T-helper 1 cell (primary cell): ENCODE data around the gene MMP3.

Experiments used
- DNase-seq, 5 donors: peaks; one replicate each; pipeline ENCODE4 v3.0.0-alpha.2; 2012 to 2020

Gene MMP3

GRCh38 chr11:102831489-102832440 lies 11.6 kb downstream of the MMP3 start:
- peak in 1 of 5 donors; percentile 22 for DNase-seq

- DNase-seq: no peak
Observed at GRCh38 chr11:102831128-102831488, 12.3 kb downstream of the MMP3 start.

DNA sequence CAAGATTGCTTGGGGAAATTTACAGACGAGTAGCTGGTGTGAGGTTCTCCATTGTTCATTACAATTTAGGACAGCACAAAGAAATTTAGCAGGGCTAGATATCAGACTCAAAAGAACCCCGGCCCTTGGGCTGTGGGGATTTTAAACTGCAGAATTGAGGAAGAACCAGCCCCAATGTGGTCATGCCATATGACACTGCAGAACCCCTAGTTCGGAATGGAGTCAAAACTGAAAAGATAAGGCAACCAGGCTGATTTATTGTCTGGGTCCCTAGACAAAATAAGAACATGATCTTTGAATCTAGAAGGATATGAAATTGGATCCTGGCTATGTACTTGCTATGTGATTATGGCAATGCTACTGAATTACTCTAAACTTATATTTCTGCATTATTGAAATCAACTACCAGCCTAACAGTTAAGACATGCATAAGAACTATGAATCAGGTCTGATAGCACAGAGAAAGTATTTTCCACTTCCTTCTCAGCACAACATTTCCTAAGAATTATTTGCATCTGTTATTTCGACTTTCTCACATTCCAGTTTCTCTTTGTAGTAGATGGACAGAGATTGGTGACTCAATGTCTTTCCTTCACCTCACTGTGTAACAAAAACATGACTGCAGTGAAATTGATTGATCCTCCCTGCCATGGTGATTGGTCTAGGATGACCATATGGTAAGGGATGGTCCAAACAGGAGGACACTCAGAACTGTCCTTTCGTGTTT lies 13.2 kb downstream of the MMP3 start:
- DNase-seq: no peak

DNA sequence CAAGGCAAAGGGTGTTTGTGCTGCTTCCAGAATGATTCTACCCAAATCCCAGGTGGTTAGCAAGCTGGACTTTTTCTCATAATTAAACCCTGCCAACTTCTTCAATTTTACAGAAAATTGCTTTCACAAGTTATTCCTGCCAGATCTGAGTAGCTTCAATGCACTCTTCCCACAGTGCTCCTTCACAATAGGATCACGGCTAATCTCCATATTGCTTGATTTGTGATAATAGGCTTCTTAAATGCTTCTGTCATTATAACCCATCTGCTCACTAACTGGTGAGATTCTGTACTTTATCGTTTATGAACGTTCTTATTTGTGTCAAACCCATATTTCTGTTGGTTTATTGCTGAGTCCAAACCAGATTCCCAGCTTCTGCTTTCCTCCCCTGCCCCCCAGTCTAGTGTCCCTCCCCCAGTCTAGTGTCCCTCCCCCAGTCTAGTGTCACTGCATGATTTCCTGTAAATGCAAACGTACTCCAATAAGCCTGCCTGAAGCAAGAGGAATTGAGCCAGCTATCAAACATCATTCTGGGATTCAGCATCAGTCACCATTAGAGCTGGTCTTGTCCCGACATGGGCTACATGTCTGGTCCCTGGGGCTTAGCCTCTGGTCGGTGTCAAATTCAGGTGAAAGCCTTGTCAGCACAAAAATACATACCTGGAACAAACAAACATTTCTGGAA lies 14.0 kb downstream of the MMP3 start:
- no peak for DNase-seq

DNA sequence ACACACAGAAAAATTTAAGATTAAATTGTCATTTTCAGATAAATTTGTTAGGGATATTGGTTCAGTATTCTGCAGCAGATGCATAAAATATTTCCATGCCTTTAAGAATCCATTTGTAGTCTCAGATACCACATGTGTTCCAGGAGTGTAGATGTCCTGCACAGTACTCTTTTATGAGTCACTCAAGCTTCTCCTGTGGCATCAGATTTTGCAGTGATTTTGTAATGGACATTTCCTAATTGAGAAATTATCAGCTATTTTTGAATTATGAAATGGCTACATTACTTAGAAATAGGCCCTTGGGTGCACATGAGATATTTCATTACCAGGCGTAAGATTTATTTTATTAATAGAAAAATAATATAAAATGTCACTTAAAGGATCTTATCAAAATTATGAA lies 18.9 kb downstream of the MMP3 start:
- DNase-seq: no peak

DNA sequence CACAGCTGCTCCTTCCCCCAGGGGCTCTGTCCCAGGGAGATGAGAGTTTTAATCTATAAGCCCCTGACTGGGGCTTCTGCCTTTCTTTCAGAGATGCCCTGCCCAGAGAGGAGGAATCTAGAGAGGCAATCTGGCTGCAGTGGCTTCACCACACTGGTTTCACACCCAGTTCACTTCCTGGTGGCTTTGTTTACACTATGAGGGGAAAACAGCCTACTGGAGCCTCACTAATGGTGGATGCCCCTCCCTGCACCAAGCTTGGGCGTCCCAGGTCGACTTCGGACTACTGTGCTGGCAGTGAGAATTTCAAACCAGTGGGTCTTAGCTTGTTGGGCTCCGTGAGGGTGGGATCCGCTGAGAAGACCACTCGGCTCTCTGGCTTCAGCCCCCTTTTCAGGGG lies 23.9 kb downstream of the MMP3 start:
- no peak for DNase-seq

DNA sequence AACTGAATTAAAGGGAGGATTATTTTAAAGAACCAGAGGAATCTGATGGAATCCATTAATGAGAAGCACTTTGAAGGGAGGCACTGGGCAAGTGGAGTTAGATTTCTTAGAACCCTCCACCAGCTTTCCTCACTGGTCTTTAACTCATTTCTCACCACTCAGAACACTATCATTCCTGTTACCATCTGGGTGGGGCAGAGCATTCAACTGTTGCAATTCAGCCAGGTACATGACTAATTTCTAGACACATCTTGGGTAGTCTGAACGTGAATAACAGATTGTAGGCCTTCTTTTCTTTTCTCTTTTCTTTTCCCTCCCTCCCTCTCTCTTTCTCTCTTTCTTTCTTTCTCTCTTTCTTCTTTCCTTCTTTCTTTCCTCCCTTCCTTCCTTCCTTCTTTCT lies 29.9 kb downstream of the MMP3 start:
- DNase-seq: no peak

- no peak for DNase-seq
Observed at GRCh38 chr11:102812188-102812587, 31.2 kb downstream of the MMP3 start.

DNA sequence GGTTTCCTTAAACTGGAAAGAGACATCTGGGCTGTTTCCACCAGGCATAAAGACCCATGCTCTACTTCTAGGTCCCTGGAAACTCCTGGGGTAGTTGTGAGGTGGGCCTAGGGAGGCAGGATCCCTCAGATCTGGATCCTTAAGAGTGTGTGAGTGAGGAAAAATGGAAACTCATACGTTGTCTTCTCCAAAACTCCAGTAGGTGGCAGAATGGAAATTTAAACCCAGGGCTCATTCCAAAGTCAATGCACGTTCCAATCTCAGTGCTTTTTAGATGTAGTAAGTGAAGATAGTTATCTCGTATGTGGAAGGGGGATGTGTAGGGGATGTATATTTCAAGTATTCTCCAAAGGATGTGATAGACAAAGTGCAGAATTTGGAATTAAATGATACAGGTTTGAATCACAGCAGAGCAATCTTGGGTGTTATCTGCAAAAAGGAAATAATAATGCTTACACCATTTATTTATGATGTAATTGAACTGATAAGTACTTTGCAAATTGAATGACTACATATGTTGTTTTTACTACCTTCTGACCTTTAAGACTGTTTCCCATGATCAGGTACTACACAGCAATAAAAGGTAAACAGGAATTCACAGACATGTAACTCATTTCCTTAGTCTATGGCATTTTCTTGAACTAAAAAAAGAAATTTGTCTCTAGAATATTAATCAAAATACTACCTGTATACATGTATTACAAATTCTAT lies 32.3 kb downstream of the MMP3 start:
- DNase-seq: no peak

DNA sequence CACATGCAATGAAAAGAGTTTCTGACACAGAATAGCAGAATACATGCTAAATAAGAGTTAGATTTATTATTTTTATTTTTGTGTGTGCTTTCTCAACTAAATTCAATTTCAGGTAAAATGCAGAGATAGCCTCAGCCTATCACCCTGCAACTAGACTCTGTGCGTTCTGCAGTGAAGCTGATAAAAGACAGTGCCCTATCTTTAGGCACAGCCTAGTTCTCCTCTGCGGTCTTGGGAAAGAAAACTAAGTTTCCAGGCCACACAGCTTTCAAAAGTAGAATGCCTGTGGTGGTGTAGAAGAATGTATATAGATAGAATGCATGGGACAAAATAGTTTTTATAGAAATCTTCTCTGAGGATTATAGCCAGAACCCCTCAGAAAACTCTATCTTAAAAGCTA lies 33.4 kb downstream of the MMP3 start:
- no peak for DNase-seq

GRCh38 chr11:102807921-102808320 lies 35.5 kb downstream of the MMP3 start:
- DNase-seq: no peak

DNA sequence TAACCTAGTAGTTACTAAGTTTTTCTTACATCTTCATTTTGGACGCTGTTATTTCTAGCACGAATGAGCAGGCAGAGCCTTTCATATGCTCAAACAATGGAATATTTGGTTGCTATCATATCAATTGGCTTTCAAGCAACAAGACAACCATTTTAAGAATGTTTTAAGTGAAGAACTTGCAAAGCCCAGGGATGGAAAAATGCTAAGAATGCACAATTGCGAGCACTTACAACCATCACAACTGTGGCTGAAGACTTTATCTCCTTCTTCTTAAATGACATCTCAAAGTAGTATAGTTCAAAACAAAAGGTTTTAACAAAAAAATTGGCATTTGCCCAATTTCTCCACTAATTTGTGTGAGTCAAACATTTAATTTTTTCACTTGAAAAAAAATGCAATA lies 37.1 kb downstream of the MMP3 start:
- DNase-seq: no peak

DNA sequence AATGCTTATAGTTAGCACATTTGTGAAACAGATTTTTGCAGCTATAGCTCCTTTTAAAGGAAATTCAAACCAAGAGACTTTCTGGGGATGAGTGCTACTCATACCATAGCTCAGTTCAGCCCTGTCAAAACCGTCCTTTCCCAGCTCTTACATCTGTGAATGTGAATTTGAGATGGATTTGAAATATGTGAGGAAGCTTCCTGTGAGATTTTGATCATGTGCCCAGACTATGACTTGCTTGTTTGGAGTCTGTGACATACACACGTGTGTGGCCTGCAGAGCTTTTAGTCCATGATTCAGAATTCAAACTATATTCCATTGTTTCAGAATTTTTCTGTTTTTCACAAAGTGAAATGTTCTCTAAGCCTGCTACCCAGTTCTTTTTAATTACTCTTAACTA lies 41.1 kb downstream of the MMP3 start:
- DNase-seq: no peak

- DNase-seq: no peak
Observed at GRCh38 chr11:102800767-102801166, 42.6 kb downstream of the MMP3 start.

DNA sequence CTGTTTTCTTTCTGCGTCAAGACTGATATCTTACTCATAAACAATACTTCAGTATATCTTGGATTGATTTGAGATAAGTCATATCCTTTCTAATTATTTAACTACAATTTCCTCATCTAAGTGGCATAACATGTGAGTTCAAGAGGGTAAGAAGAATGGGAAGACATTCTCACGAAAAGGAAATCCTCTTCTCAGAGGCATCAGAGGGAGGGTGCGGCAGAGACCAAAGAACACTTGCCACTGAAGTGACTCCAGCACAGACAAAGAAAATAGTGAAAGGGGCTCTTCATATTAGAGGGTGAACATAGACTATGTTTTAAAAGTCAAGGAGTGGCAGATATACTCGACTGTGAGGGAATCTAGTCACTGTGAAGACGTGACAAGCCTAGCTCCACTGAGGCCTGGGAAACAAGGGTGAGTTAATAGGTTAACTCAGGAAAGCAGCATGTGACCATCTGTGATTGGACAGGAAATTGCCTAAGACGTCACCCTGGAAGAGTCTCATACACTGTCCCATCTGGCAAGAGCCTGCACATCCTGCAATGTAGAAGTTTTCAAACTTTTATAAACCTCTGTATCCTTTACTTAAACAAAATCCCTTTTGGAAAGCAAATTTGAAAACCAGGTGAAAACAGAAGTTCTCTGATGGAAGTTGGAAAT lies 43.6 kb downstream of the MMP3 start:
- no peak for DNase-seq

DNA sequence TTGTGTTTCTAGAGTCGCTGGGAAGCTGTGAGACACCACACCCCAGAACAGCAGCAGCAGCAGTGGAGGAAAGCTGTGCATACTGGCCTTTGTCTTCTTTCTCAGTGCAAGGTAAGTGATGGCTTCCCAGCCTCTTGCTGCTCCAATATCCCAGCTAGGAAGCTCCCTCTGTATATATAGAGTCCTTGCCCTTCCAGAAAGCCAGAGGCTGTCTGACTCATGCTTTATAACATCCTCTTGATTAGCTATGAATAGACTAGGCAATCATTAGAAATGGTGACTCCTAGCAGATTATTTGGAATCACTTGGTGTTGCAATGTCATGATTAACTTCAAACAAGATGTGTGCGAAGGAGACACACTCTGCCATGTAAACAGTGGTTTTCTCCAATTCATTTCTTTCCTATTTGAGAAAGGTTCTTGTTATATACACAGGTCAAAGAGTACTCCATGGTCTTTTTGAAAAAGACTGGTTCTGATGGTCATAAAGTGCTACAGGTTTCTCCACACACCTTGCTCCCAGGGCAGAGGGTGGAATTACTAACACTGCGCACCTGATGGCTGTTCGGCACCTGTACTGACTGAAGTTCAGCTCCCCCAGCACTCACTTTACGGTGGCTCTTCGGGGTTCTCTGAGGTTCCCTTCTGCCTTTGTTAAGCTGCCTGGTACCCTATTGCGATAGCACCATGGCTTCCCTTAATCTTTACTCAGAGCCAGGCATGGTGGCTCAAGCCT lies 45.2 kb downstream of the MMP3 start, which contains the start of gene MMP1:
Gene MMP1 (minus strand): TSS at position 149 of the 735 bp plus-strand sequence. CDS start 68 bp downstream, at position 81.
- no peak for DNase-seq

DNA sequence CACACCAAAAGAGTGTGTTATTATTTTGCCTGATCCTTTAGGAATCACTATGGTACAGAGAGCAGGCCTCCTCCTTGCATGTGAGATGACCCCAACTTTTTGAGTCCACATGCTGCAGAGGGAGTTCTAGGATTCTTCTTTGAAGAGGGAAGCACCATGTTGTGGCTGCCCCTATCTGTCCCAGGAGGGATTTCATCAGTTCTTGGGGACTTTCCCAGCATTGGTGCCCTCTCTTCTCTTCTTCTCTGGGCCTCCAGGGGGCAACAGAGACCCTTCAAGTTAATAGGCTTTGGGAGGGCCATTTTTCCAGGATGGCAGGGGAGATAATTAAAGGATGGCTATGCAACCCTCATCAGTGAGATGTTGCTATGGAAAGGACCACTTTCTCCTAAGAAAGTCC lies 49.0 kb downstream of the MMP3 start:
- DNase-seq: peak in 1 of 5 donors; percentile 21

DNA sequence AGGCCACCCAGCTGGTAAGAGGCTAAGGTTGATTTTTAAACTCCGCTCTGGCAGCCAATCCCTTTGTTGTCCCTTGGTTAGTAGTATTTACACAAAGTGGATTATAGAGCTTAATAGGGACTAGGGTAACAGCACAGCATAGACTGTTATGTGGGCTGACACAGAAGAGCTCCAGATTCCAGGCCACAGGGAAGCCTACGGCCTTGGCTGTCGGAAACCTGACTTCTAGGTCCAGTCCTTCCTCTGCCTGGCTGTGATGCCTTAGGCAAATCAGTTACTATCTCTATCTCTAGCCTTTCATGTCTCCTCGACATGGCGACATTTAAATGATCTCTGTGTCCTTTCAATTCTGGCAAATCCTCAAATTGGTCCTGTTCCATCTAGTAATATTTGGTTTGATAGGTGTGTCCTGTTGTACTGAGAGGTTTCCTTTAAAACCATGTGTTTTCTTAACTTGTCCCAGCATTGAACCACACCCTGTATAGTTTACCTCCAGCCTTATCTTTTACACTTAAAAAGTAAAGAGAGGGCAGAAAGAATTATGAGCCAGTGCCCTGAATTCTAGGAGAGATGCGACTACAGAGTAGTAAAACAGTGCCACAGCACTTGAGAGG lies 49.6 kb downstream of the MMP3 start:
- no peak for DNase-seq

- no peak for DNase-seq
Observed at GRCh38 chr11:102792604-102793003, 50.8 kb downstream of the MMP3 start.

DNA sequence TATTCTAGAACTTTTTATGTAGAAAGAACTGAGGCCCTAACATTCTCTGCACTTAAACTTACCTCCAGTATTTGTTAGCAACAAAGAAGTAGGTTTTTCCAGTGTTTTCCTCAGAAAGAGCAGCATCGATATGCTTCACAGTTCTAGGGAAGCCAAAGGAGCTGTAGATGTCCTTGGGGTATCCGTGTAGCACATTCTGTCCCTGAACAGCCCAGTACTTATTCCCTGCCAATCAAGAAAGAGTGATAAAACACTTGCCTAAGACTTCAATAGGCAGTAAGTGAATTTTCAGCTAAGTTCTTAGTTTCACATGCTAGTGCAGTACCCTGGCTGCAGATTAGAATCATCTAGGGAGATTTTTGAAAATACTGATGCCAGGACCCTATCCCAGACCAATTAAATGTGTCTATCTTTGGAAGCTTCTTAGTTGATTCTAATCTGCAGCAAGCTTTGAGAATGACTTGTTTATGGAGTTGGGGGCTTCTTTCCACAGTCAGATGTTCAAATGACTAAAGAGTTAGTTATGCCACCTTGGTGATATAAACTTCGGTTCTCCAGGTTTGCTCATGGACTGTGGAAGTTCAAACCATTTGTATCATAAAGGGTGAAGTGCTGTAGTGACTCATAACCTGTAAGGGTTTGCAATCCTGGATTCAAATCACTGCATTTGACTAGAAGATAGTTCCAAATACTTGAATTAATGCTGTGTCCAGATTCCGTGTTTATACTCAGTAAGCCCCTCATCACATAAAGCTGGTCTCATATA lies 52.0 kb downstream of the MMP3 start:
- DNase-seq: no peak
